ENCODE results near the gene ELF5. TPM values are rescaled to one million over a fixed set of nuclear protein-coding genes. Genes with fewer than 3 reads are reported as not detected.

ELF5 gene
- total RNA-seq, 1 experiment from 2014 or later = 1.3 TPM

DNA sequence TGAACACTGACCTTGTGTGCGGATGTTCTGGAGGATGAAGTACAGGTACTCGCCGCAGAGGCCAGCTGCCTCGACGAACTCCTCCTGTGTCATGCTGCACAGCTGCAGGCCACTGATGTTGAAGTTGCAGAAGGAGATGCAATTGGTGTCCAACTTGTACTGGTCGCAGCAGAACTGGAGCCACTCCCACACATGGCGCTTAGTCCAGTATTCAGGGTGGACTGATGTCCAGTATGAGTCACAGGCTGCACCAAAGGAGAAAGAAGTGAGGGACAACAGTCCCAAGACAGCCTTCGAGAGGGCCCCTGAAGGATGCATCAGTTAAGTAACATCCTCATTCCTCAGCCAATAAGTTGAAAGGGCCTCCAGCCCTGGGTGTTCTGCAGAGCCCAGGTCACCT is 20.1 kb downstream of the ELF5 start:
- no peak for DNase-seq (ENCODE audit: low spot score)

DNA sequence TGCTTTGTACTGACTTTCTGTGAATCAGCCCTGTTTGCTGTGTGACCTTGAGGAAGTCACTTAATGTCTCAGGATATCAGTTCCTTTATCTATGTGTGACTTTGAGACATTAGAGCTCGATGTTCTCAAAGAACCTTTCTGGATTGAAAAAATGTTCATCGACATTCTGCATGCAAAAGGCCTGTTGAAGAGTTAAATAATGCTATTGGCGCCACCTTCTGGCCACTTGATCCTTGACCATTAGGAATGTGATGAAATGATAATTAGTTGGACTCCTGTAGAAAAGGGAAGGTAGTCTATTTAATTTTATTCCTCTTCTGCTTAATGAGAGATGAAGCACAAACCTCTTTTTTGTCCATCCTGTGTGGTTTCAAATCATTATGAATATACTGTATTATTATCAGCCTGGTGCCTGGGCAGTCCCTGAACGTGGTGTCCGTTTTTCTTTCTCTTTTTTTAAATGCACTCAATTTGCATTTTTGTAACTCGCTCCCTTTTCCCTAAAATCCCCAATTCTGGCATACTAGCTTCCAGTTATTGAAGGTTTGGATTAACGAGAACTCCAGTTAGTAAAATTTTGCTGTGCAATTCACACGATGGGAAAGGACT is 20.7 kb downstream of the ELF5 start:
- DNase-seq (ENCODE audit: low spot score) = peak; percentile 94

DNA sequence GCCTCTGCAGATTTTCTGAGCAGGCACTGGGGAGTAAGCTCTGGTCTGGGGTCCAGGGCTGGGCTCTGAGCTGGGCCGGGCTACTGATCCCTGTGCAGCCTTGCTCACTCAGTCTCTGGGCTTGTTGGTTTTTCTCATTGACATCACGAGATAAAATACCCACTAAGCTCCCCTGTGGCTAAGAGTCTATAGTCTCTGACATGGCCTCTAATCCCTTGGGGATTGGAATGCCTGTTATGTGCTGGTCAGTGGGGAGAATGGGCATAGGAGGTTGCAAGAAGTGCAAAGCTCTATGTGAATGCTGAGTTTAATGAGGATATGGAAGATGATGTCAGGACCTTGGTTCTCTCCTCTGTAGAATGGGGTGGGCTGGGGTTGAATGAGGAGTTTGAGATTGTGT is 23.3 kb downstream of the ELF5 start:
- no peak for DNase-seq (ENCODE audit: low spot score)

- DNase-seq (ENCODE audit: low spot score) = no peak
These were observed 24.6 kb downstream of the ELF5 start for GRCh38 chr11:34488855-34489557.

- DNase-seq (ENCODE audit: low spot score) = no peak
These were observed 26.2 kb downstream of the ELF5 start for GRCh38 chr11:34487430-34487829.

GRCh38 chr11:34483106-34483874 is 30.3 kb downstream of the ELF5 start:
- DNase-seq (ENCODE audit: low spot score) = no peak

- DNase-seq (ENCODE audit: low spot score) = no peak
These were observed 32.3 kb downstream of the ELF5 start for GRCh38 chr11:34481307-34481706.

- DNase-seq (ENCODE audit: low spot score) = no peak
These were observed 33.3 kb downstream of the ELF5 start for GRCh38 chr11:34480314-34480713.

- no peak for DNase-seq (ENCODE audit: low spot score)
These were observed 34.5 kb downstream of the ELF5 start for GRCh38 chr11:34478845-34479663.

DNA sequence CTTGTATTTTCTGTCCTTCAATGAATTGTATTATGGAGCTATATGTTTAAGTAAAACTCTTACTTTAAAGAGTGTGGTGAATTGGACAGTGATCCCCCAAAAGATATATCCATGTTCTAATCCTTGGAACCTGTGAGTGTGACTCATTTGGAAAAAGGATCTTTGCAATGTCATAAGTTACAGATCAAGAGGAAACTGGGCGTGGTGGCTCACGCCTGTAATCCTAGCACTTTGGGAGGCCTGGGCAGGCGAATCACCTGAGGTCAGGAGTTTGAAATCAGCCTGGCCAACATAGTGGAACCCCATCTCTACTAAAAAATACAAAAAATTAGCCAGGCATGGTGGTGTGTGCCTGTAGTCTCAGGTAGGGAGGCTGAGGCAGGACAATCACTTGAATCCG is 36.7 kb downstream of the ELF5 start:
- no peak for DNase-seq (ENCODE audit: low spot score)

DNA sequence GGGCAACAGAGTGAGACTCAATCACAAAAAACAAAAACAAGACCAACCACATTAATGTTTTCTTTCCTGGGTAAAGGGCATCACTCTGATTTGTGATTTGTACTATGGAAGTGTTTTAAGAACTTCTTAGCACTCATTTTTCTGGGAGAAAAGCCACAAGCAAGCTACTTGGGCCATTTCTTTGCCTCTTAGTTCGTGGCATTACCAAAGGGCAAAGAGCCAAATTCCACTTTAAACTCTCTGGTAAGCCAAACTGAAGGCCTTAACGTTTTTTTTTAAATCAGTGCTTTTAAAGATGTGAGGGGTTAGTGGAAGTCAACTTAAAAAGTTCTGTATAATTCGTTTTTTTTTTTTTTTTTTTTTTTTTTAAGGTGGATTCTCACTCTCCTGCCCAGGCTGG is 37.9 kb downstream of the ELF5 start:
- DNase-seq (ENCODE audit: low spot score) = no peak

GRCh38 chr11:34473603-34474169 is 39.9 kb downstream of the ELF5 start:
- DNase-seq (ENCODE audit: low spot score) = no peak

GRCh38 chr11:34468209-34468841 is 45.3 kb downstream of the ELF5 start:
- peak; percentile 90 for DNase-seq (ENCODE audit: low spot score)

DNA sequence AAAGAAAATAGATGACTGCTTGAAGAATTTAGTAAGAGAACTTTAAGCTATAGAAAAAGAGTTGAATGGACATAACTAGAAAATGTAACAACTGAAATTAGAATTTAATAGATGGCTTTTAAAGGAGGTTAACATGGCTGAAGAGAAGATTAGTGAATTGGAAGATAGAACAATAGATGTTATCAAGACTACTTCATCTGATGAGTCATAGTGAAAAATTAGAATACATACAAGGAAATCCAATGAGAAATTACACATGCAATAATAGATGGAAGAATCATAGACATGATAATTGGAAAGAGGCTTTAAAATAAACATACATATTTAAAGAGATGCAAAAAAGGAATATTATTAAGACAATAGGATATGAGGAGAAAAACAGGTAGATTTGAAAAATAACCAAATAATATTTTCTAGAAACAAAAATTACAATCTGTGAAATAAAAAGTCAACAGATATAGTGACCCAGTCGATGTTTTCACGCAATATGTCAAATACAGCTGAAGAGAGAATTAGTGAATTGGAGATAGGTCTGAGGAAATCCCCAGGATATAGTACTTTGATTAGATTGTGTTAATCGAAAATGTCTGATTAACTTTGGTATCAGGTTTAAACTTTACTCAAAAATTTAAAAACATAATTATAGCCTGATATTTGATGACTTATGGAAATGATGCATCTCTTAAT is 46.6 kb downstream of the ELF5 start:
- no peak for DNase-seq (ENCODE audit: low spot score)

DNA sequence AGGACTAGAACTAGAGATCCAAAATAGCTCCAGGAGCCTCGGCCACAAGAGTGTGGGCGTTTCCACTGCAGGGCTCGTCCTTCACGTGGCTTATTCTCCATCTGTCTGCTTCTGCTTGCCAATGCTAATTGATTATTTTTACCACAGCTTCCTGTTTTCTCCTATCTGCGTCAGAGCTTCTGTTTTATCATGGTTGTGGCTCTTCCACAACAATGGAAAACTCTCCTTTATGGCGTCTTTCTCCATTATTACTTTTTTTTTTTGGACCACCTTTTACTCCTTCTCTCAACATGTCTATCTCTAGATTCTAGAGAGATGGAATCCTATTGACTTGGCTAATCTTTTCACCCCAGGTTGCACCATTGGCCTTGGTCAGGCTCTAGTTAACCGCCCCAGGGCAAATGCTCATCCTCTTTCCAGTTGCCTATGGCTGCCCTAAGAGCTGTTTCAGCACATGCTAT is 49.0 kb downstream of the ELF5 start:
- no peak for DNase-seq (ENCODE audit: low spot score)

- DNase-seq (ENCODE audit: low spot score) = no peak
These were observed 52.4 kb downstream of the ELF5 start for GRCh38 chr11:34461215-34461614.

GRCh38 chr11:34460278-34460677 is 53.3 kb downstream of the ELF5 start:
- DNase-seq (ENCODE audit: low spot score) = no peak

- no peak for DNase-seq (ENCODE audit: low spot score)
These were observed 54.0 kb downstream of the ELF5 start for GRCh38 chr11:34459507-34460162.

DNA sequence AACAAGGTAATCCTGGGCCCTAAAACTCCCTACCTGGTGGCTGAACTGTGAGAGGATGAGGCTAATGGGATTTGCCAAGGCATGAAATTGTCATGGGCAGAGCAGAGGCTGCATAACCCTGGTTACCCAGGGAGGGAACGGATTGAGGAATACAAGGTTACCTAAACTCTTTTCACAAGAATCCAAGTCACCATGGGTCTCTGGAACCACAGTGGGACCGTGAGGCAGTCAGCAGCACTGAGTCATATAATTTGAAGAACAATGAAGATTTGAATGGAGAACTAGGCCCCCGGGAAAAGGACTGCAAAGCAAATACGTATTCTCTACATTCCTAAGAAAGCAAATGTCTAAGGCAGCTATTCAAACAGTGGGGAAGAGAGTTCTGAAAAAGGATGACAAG is 55.1 kb downstream of the ELF5 start:
- no peak for DNase-seq (ENCODE audit: low spot score)

DNA sequence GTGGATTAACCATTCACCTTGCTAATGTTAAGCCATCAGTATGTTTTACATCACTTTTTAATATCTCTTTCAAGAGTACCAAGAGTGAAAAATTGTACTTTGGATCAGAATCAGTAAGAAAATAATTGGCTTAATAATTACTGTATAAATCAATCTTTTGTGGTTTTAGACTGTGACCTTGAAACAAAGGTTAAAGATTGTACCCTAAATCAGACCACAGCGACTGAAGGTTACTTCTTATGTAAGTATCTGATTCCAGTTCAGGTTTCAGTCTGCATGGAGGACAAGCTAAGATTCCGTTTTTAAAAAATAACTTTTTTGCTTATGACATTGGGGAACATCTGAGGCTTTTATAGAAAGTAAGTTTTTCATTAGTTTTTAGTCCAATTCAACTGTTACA is 56.0 kb downstream of the ELF5 start:
- no peak for DNase-seq (ENCODE audit: low spot score)

All from HT-29 (cell line).